ENCODE measurements around the gene BMP2K.

GRCh38 chr4:78757574-78757973 is 18.6 kb upstream of the BMP2K start:
- no peak for TF ChIP-seq CTCF (IDR thresholded peaks at IDR 0.05)
- no peak for TF ChIP-seq POLR2A (IDR thresholded peaks at IDR 0.05)
- no peak for TF ChIP-seq POLR2AphosphoS5 (IDR thresholded peaks at IDR 0.05)
